Activated CD4-positive, alpha-beta T cell treated with anti-CD3 and anti-CD28 coated beads, Interleukin-2, amount 50 U/mL, for 4 hours (primary cell): ENCODE results near the gene INPP4A.
"Not testable (repeated sequence)": the region's sequence is repeated elsewhere in the genome, so short reads cannot be mapped to it uniquely, and the experiment has no call there.

Experiments used
- DNase-seq, 2 experiments: peaks; one replicate each; pipeline ENCODE4 v3.0.0-alpha.2; 2020

Gene INPP4A

DNA sequence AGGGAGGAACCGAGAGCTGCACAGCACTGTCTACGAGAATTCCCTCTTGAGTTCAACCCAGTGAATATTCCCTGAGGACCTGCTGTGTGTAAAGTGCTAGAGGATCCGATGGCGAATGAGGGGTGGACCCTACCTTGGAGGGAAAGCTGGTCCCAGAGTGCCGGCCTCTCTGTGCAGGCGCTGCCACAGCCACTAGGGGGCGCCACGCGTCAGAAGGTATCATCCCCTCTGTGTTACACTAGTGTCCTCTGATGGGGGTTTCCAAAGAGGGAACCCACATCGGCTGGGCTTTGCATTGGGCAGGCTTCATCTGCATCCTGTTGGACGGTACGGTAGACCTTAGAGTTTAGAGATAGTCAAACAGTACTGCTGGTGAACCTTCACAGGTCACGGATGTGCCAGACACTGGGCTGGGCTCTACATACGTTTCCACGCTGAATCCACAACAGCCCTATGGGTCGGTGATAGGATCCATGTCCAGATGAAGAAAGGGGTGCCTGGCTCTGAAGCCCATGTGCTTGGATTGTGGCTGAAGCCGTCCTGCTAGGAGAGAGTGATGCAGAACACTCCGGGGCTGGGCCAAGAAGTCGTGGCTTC, 124.6 kb downstream of the INPP4A start:
- DNase-seq = peak; percentile 64 to 68

DNA sequence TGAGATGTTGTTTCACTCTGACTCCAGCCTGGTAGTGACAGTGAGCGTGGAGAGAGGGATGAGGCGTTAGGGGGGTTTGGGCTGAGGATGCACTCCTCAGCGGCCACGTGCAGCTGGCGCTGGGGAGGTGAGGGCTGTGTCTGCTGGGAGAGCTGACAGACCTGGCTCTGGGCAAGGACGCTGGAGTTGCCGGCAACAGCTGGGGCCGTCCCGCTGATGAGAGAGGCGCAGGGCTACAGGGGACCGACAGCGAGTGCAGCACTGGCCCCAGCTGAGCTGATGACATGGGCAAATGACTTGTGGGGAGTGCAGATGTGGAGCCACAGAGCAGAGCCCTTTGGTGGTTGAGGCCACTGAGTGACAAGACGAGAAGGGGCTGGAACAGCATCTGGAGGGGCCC, 125.3 kb downstream of the INPP4A start:
- no peak for DNase-seq

DNA sequence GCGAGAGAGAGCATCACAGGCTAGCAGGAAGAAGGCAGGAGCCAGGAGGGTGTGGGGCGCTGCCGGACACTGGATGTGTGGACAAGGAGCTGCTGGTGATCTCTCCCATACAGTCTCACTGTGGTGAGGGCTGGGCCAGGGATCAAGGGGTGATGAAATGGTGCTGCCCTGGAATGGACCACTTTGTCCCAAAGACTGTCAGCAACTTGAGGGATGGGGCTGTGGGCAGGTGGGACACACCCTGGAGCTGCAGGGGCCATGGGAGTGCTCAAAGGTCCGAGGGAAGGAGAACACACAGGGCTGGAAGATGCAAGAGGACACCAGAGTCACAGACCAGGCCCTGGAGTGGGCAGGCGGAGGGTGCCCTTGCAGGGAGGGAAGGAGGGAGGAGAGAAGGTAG, 125.7 kb downstream of the INPP4A start:
- DNase-seq = no peak

- DNase-seq = no peak
These were observed 126.6 kb downstream of the INPP4A start for GRCh38 chr2:98571121-98571701.

- no peak for DNase-seq
These were observed 127.1 kb downstream of the INPP4A start for GRCh38 chr2:98571796-98572195.

DNA sequence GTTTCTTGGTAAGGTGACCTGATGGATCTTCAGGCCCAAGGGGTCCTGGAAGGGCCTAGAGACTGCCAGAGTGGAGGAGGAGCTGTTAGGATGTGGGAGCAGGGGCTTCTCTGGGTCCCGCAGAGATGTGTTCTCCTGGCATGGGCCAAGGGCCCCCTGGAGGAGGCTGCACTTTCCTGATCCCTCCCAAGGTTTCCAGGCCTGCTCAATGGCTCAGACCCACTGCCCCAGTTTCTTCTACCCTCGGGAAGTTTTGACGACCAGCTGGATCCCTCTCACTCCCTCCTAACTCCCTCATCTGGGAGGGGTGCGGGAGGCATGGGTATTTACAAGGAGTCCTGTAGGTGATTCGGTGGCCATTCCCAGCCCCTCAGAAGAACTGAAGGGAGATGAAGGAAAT, 127.6 kb downstream of the INPP4A start:
- DNase-seq = no peak

DNA sequence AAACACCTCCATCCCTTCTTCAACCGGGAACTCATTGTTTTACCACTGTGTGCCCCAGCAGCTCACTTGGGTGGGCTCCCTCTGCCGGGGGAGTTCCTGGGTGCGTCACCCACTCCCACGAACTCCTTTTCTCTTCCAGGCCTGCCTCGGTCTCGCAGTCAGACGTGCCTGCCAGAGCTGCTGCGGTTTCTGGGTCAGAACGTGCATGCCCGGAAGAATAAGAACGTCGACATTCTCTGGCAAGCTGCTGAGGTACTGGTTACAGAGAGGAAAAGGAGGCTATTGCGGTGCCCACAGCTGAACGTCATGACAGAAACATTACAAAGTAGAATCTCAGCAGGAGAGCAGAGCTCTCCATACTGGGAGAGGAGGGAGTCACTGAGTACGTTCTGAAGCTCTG, 128.0 kb downstream of the INPP4A start:
- DNase-seq = no peak

GRCh38 chr2:98573426-98573825, 128.8 kb downstream of the INPP4A start:
- no peak for DNase-seq

- no peak for DNase-seq
These were observed 132.1 kb downstream of the INPP4A start for GRCh38 chr2:98576666-98577312.

DNA sequence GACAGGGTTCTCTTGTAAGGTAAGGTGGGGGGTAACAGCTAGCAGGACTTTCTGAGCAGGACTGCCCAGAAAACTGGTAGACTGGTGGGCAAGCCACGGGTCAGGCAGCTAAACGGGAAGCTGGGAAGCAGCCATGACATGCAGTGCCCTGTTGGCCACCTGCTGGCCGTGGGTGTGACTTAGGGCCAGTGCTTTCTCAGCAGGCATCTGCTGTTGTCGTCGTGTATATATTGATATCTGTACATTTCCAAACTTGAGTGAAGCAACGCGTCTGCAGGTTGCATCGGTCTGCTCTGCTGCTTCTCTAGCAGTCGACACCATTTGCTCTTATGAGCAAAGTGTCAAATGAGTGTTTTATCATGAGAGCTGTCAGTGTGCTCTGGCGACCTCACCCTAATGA, 132.7 kb downstream of the INPP4A start:
- no peak for DNase-seq

DNA sequence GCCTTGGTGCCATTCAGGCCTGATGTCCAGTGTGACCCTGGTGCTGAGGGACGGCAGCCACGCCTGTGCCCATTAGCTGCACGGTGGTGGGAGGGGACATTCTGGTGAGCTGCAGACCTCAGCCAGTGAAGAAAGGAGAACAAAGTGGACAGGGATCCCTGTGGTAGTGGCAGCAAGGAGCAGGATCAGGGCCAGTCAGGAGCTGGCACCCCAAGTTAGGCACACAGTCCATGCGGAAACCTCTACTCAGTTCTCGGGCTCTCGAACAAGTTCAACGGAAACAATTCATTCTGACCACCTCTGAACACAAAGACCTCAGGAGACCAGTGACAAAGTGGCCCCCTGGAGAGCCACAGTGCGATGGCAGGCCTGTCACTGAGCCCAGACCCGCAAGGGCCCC, 133.6 kb downstream of the INPP4A start:
- DNase-seq = no peak

- DNase-seq = no peak
These were observed 135.3 kb downstream of the INPP4A start for GRCh38 chr2:98579926-98580325.

- no peak for DNase-seq
These were observed 136.1 kb downstream of the INPP4A start for GRCh38 chr2:98580656-98581284.

DNA sequence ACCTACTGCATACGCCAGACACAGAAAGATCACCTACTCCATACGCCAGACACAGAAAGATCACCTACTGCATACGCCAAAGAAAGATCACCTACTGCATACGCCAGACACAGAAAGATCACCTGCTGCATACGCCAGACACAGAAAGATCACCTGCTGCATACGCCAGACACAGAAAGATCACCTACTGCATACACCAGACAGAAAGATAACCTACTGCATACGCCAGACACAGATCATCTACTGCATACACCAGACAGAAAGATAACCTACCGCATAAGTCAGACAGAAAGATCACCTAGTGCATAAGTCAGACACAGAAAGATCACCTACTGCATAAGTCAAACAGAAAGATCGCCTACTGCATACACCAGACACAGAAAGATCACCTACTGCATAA, 137.9 kb downstream of the INPP4A start:
- DNase-seq = no peak

GRCh38 chr2:98583276-98583675, 138.6 kb downstream of the INPP4A start:
- no peak for DNase-seq

- no peak for DNase-seq
These were observed 139.4 kb downstream of the INPP4A start for GRCh38 chr2:98583816-98584618.

- no peak for DNase-seq
These were observed 140.7 kb downstream of the INPP4A start for GRCh38 chr2:98585386-98585785.

DNA sequence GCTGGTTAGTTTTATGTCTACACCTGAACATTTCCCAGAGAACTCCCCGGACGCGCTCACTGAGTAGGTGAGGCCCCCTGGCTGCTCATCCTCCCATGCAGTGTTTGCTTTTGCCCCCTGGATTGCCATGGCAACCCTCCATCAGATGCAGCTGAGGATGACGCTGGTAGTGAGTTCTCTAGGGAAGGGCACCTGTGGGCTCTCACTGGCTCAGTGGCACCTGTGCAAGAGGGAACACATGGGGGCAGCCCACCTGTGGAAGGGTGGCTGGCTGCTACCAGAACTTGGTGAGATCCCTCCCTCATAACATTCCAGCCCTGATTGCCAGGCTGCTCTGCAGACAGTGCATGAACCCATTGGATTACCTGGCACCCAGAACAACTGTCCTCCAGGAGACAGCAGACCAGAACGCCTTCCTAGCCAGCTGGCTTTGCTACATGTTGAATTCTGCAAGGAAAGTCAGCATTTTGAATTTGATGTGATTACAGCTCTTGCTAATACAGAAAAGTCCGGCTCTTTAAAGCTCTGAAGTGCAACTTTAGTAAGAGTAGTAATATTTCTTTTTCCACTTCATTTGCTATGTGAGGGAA, 142.0 kb downstream of the INPP4A start:
- DNase-seq = no peak

GRCh38 chr2:98588880-98589431, 144.3 kb downstream of the INPP4A start:
- DNase-seq = no peak

GRCh38 chr2:98589489-98589888, 144.8 kb downstream of the INPP4A start:
- DNase-seq = no peak

DNA sequence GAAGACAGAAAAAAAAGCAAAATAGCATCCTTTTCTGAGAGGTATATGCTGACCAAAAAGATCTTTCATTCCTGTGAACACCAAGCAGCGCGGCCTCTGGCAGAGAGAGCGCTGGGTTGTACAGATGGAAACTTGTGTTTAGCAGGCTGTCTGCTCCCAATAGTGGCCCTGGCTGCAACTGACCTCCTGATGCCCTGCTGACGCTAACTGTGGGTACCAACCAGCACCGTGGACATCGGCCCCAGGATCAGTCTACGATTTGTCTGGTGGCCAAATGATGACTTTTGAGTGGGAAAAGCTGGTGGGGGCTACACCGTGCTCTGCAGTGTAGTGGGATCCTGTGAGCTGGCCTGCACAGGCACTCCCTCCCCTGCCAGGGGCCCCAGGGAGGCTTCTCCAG, 147.9 kb downstream of the INPP4A start:
- DNase-seq = no peak

- not testable (repeated sequence) for DNase-seq
These were observed 150.0 kb downstream of the INPP4A start for GRCh38 chr2:98594665-98595064.
